Measurements from ENCODE around the gene PMAIP1. TPM values are rescaled to one million over a fixed set of nuclear protein-coding genes. Genes with fewer than 3 reads are reported as not detected.

The PMAIP1 gene
- polyA plus RNA-seq, 1 of the 3 experiments (the other 2 are of a cell fraction), result 76.9 TPM

DNA sequence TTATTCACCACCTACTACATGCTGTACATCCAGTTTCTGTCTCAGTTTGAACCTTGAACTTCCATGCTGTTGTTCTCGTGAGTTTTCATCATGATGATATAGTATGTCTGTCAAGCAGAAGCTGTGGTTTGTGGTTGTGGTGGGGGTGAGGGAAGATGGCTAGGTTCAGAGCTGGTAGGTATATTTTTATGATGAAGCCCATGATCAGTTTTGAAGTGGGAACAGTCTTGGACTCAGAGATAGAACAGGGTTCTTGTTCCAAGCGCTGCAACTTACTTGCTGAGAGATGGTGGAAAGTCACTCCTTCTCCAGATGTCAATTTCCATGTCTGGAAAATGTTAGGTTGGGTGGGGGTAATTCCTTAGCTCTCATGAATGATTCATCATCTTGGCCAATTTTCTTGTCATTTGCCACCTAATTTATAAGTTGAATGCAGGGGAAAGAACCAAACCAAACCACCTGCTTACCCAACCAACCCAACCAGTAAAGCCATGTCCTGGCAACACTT lies 21.6 kb downstream of the PMAIP1 start:
- H3K9me3 ChIP-seq, result no peaks in the 10 kb centered on the region
- no peak overlapping the region for H2AFZ ChIP-seq (ENCODE audit: low read depth)
- H3K9me2 ChIP-seq, result no peaks in the 10 kb centered on the region
- ChIA-PET CTCF (interaction anchor here (0.6 kb wide), 1 partner anchor 10 kb away, joined by 3 read pairs; no protein-coding TSS in a partner anchor), POLR2A (no interaction called here)
- H3K4me3 ChIP-seq (ENCODE audit: low read depth in 2 of 2, low read length in 1 of 2), result no peak overlapping the region
- no peaks in the 10 kb centered on the region for H3K79me2 ChIP-seq (ENCODE audit: insufficient read depth)
- DNase-seq, result no peak
- H3K27me3 ChIP-seq (ENCODE audit: insufficient read depth), result no peaks in the 10 kb centered on the region
- no peak overlapping the region for H3K4me2 ChIP-seq
- no peak overlapping the region for H3K27ac ChIP-seq (ENCODE audit: low read depth in 2 of 2, low read length in 1 of 2)
- no peaks in the 10 kb centered on the region for H4K20me1 ChIP-seq (ENCODE audit: insufficient read depth)
- peaks cover 8 to 18% of the 10 kb centered on the region in 2 experiments; a peak in 3 of 4 replicates for H3K4me1 ChIP-seq (ENCODE audit: control insufficient read depth in 1 of 2, insufficient read depth in 2 of 2, low read depth in 1 of 2, low read length in 1 of 2)
- H3K36me3 ChIP-seq (replicated peaks in 1 of 2; ENCODE audit: control insufficient read depth in 1 of 2, insufficient read depth in 2 of 2, low read length in 1 of 2), result no peaks in the 10 kb centered on the region
- WGBS (ENCODE audit: low lambda C conversion rate), result 72% methylated on average over 2 of the region's 2 CpGs
- no peak overlapping the region for H3K9ac ChIP-seq
- peaks cover 11% of the 10 kb centered on the region for H3F3A ChIP-seq (replicated peaks; ENCODE audit: insufficient read depth)
- TF ChIP-seq, protein P1, sequence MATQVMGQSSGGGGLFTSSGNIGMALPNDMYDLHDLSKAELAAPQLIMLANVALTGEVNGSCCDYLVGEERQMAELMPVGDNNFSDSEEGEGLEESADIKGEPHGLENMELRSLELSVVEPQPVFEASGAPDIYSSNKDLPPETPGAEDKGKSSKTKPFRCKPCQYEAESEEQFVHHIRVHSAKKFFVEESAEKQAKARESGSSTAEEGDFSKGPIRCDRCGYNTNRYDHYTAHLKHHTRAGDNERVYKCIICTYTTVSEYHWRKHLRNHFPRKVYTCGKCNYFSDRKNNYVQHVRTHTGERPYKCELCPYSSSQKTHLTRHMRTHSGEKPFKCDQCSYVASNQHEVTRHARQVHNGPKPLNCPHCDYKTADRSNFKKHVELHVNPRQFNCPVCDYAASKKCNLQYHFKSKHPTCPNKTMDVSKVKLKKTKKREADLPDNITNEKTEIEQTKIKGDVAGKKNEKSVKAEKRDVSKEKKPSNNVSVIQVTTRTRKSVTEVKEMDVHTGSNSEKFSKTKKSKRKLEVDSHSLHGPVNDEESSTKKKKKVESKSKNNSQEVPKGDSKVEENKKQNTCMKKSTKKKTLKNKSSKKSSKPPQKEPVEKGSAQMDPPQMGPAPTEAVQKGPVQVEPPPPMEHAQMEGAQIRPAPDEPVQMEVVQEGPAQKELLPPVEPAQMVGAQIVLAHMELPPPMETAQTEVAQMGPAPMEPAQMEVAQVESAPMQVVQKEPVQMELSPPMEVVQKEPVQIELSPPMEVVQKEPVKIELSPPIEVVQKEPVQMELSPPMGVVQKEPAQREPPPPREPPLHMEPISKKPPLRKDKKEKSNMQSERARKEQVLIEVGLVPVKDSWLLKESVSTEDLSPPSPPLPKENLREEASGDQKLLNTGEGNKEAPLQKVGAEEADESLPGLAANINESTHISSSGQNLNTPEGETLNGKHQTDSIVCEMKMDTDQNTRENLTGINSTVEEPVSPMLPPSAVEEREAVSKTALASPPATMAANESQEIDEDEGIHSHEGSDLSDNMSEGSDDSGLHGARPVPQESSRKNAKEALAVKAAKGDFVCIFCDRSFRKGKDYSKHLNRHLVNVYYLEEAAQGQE (IDR thresholded peaks at IDR 0.05; ENCODE audit: low read depth, low read length), result no peak
- TF ChIP-seq JUND (IDR thresholded peaks at IDR 0.05) (peak; percentile 37), TCF12 (IDR thresholded peaks at IDR 0.05) (peak; percentile 89), EP300 (IDR thresholded peaks at IDR 0.05; ENCODE audit: borderline replicate concordance in 1 of 2, low read depth in 1 of 2, low read length in 1 of 2) (peak in 1 of 2 experiments; percentile 20; a peak in 1 of 4 replicates), YY1 (IDR thresholded peaks at IDR 0.05; ENCODE audit: low read depth) (no peak)
- TF ChIP-seq, protein P2, sequence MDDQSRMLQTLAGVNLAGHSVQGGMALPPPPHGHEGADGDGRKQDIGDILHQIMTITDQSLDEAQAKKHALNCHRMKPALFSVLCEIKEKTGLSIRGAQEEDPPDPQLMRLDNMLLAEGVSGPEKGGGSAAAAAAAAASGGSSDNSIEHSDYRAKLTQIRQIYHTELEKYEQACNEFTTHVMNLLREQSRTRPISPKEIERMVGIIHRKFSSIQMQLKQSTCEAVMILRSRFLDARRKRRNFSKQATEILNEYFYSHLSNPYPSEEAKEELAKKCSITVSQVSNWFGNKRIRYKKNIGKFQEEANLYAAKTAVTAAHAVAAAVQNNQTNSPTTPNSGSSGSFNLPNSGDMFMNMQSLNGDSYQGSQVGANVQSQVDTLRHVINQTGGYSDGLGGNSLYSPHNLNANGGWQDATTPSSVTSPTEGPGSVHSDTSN (IDR thresholded peaks at IDR 0.05), result peak; percentile 76

DNA sequence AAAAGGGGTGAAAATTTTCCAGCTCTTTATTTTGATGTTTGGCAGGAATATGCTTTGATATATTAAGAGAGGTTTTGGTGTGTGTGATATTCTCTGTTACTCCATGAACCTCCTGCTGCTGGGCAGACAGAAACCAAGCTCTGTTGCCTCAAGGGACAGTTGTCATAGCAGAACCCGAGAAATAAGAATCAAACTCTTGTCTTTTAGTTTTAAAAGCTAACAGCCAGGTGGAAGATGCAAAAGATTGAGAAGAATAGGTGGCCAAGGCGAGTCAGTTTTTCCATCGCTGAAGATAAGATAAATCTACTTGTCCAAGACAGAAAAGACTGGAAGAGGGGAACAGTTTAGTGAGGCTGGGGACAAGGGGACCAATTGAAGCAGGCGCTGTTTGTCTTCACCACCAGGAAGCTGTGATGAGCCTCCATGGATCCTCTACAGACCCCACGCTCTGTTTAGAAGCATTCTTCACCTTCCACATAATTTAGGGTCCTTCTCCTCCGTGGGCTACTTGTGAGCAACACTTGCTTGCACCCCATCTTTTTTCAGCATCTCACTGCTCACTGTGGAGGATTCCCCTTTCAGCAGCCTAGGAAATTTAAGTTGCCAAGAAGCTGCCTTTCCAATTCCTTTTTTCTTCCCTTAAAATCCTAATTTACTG lies 23.9 kb downstream of the PMAIP1 start:
- H3K4me2 ChIP-seq, result no peak overlapping the region
- H2AFZ ChIP-seq (ENCODE audit: low read depth), result no peak overlapping the region
- H3K36me3 ChIP-seq (replicated peaks in 1 of 2; ENCODE audit: control insufficient read depth in 1 of 2, insufficient read depth in 2 of 2, low read length in 1 of 2), result no peaks in the 10 kb centered on the region
- H3K9me3 ChIP-seq, result no peaks in the 10 kb centered on the region
- H3K4me1 ChIP-seq (ENCODE audit: control insufficient read depth in 1 of 2, insufficient read depth in 2 of 2, low read depth in 1 of 2, low read length in 1 of 2), result peaks cover 0 to 3% of the 10 kb centered on the region in 2 experiments; a peak in 3 of 4 replicates
- H3K27ac ChIP-seq (ENCODE audit: low read depth in 2 of 2, low read length in 1 of 2), result no peak overlapping the region
- ChIA-PET CTCF (interaction anchor here (0.7 kb wide), 1 partner anchor 16 kb away, joined by 3 read pairs; no protein-coding TSS in a partner anchor), POLR2A (no interaction called here)
- no peaks in the 10 kb centered on the region for H4K20me1 ChIP-seq (ENCODE audit: insufficient read depth)
- TF ChIP-seq RFX5 (IDR thresholded peaks at IDR 0.05; ENCODE audit: low read length), result no peak
- TF ChIP-seq POLR2AphosphoS5 (IDR thresholded peaks at IDR 0.05; ENCODE audit: low read depth, low read length), result no peak
- TF ChIP-seq YY1 (IDR thresholded peaks at IDR 0.05; ENCODE audit: low read depth), result no peak
- TF ChIP-seq, protein P3, sequence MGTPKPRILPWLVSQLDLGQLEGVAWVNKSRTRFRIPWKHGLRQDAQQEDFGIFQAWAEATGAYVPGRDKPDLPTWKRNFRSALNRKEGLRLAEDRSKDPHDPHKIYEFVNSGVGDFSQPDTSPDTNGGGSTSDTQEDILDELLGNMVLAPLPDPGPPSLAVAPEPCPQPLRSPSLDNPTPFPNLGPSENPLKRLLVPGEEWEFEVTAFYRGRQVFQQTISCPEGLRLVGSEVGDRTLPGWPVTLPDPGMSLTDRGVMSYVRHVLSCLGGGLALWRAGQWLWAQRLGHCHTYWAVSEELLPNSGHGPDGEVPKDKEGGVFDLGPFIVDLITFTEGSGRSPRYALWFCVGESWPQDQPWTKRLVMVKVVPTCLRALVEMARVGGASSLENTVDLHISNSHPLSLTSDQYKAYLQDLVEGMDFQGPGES (IDR thresholded peaks at IDR 0.05; ENCODE audit: low read depth, low read length), result no peak
- TF ChIP-seq TAF1 (IDR thresholded peaks at IDR 0.05; ENCODE audit: borderline replicate concordance, low read depth, low read length), result no peak
- no peak for TF ChIP-seq SMC3 (IDR thresholded peaks at IDR 0.05; ENCODE audit: low read depth, low read length)
- no peak for TF ChIP-seq TEAD4 (IDR thresholded peaks at IDR 0.05; ENCODE audit: borderline replicate concordance, insufficient read depth)
- TF ChIP-seq, protein P4, sequence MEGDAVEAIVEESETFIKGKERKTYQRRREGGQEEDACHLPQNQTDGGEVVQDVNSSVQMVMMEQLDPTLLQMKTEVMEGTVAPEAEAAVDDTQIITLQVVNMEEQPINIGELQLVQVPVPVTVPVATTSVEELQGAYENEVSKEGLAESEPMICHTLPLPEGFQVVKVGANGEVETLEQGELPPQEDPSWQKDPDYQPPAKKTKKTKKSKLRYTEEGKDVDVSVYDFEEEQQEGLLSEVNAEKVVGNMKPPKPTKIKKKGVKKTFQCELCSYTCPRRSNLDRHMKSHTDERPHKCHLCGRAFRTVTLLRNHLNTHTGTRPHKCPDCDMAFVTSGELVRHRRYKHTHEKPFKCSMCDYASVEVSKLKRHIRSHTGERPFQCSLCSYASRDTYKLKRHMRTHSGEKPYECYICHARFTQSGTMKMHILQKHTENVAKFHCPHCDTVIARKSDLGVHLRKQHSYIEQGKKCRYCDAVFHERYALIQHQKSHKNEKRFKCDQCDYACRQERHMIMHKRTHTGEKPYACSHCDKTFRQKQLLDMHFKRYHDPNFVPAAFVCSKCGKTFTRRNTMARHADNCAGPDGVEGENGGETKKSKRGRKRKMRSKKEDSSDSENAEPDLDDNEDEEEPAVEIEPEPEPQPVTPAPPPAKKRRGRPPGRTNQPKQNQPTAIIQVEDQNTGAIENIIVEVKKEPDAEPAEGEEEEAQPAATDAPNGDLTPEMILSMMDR (IDR thresholded peaks at IDR 0.05), result no peak
- TF ChIP-seq EZH2phosphoT487 (IDR thresholded peaks at IDR 0.05; ENCODE audit: borderline replicate concordance, low read depth), result no peak
- TF ChIP-seq EP300 (IDR thresholded peaks at IDR 0.05; ENCODE audit: borderline replicate concordance in 1 of 2, low read depth in 1 of 2, low read length in 1 of 2), result no peak
- no peak for TF ChIP-seq NFIC (IDR thresholded peaks at IDR 0.05; ENCODE audit: borderline replicate concordance)
- no peak for TF ChIP-seq RAD21 (IDR thresholded peaks at IDR 0.05; ENCODE audit: low read length)
- TF ChIP-seq TCF12 (IDR thresholded peaks at IDR 0.05), result no peak
- no peak for TF ChIP-seq SIN3A (IDR thresholded peaks at IDR 0.05; ENCODE audit: borderline replicate concordance, low read depth, low read length)
- TF ChIP-seq GATA2 (CRISPR knock-in tag; IDR thresholded peaks at IDR 0.05), result no peak
- no peaks in the 10 kb centered on the region for H3K79me2 ChIP-seq (ENCODE audit: insufficient read depth)
- no peak overlapping the region for H3K4me3 ChIP-seq (ENCODE audit: low read depth in 2 of 2, low read length in 1 of 2)
- DNase-seq, result no peak
- no peak overlapping the region for H3K9ac ChIP-seq
- H3F3A ChIP-seq (replicated peaks; ENCODE audit: insufficient read depth), result peaks cover 3% of the 10 kb centered on the region
- no peaks in the 10 kb centered on the region for H3K27me3 ChIP-seq (ENCODE audit: insufficient read depth)
- 88% methylated on average over 6 of the region's 6 CpGs for WGBS (ENCODE audit: low lambda C conversion rate)
- no peaks in the 10 kb centered on the region for H3K9me2 ChIP-seq
